NCI-H446 treated with DMSO at 0.1 percent for 48 hours (cell line): ENCODE measurements around the gene TRAF3IP1.

Source experiments
- DNase-seq: peaks from one replicate; lab custom pipeline; 2025; lab: John Stamatoyannopoulos, UW

Gene TRAF3IP1

DNA sequence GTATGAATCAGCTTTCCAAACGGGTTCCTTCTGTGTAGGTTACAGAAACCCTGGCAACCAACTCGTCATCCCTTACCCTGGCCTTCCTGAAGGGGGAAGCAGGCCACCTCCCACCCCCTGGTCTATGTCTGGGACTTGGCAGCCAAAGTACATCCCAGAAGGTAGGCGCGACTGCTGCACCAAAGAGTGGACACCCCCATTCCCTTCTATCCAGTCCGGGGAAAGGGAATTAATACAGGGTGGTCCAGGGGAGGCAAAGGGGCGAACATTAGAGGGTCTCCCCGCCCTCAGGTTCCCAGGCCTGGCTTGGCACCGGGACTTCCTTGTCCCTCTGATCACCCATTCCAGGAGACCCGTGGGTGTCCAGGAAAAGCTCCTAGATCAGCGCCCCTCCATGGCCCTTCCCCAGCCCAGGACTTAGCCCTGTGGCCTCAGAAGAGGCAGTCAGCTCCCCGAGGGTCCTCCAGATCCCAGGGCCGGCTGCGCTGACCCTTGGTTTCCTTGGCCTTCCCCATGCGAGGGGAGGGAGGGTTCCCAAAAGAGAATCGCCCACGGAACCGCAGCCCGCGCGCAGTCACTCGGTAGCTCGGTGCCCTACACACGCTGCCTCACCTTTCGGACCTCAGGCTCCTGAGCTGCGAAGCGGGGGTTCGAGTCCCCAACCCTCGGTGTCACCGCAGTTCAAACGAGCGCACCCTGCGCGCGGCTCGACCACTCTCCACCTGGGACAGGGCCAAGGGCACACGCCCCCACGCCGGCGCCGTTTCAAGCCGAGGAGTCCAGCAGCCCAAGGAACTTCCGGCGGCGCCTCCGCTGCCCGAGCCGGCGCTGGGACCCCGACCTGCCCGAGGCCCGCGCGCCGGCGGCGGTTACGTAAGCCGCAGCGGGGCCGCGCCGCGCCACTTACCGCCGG is 32.3 kb upstream of the TRAF3IP1 start, which contains the start of gene PER2:
Gene PER2 (minus strand): TSS at position 874 of the 913 bp plus-strand sequence. CDS start 10,674 bp downstream, outside the sequence.
- DNase-seq, result peak; percentile 25

DNA sequence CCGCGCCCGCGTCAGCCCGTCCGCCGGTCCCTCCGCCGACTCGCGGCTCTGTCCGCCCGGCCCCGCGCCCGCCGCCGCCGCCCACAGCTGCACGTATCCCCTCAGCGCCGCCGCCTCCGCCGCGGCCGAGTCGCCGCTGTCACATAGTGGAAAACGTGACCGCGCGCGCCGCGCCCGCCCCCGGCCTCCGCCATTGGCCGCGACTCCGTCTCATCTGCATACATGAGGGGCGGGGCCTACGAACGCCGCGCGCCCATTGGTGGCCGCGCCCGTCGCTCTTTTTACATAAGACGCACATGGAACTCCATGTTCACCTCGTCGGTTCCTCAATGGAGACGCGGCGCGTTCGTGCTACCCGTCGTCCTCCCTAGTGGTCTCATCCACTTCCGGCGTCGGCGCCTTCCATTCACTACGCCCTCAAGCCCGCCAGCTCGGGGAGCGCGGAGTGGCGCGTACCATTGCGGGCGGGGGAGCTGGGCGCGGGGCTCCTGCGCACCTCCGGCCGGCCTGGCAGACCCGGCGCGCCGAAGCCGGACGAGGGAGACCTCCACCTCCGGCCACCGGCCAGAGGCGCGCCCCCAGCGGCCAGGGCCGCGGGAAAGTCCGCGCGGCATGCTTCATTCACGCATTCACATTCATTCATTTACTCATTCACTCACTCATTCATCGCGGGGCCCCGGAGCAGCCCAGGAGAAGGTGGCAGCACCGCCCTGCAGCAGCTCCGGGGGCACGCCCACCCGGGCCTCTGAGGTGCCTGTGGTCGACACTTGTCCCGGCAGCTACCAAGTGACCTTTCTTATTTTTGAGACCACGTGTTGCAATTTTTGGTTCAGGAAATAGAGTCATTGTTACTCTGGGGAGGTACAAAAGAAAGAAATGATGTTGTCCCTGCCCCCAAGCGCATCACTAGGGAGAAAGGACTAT is 31.4 kb upstream of the TRAF3IP1 start:
- peak; percentile 96 for DNase-seq

DNA sequence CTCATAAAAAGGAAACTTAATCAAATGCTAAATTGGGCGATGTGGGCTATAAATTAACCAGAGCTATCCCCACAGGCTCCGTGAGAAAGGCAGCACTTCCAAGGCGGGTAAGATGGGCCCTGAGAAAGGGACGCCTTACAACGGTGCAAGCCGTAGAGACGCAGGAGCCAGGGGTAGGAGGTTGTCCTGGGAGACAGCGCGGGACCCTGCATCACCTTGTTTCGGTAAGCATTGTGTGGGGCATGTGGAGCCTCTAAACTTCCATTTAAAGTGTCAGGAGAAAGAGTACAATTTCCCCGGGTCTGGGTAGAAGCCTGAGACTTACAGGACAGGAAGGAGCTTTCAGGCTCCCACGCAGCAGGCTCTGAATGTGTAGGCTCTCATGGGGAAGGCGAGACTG is 30.7 kb upstream of the TRAF3IP1 start:
- no peak for DNase-seq

DNA sequence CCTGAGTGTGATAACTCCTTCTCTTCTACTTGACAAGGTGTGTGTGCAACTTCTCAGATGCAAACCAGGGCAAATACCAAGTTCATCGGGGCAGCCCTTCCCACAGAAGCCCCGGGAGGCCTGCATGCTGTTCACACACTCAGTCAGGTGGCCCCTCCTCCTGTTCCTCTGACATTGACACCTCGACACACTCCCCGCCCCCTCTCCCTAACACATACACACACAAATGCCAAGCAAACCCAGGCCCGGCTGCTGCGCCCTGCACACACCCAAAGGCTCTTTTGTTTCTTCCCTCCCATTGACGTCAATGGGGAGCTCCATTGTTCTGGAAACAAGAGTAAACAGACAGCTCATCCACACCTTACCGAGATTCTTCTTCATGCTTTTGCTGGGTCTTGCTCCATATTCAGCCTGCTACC is 30.2 kb upstream of the TRAF3IP1 start:
- DNase-seq, result no peak

GRCh38 chr2:238290715-238291549 is 29.4 kb upstream of the TRAF3IP1 start:
- peak; percentile 22 for DNase-seq

DNA sequence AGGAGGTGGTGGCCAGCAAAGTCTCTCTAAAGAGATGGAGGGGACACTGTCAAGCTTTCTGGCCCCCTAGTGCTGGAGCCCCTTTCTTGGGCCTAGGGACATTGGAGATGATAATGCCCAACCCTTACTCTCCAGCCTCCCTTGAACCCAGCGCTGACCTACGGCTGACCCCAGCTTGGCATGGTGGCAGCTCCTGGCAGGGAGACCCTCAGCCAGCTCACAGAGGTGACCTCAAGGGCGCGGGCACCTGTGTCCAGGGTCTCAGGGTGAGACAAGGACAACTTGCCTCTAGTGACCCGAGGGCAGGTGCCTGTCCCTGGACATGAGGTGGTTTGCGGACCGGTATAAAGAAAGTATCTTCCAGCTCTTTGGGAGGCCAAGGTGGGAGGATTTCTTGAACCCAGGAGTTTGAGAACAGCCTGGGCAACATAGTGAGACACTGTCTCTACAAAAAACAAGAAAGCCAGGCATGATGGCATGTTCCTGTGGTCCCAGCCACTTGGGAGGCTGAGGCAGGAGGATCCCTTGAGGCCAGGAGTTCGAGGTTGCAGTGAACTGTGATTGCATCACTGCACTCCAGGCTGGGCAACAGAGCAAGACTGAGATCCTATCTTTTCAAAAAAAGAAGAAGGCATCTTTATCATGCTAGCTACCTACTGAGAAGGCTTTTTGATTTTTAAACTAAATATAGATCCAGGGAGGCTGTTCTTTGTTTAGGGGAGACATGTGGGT is 28.6 kb upstream of the TRAF3IP1 start:
- no peak for DNase-seq

- no peak for DNase-seq
These were observed 26.3 kb upstream of the TRAF3IP1 start for GRCh38 chr2:238294046-238294392.

DNA sequence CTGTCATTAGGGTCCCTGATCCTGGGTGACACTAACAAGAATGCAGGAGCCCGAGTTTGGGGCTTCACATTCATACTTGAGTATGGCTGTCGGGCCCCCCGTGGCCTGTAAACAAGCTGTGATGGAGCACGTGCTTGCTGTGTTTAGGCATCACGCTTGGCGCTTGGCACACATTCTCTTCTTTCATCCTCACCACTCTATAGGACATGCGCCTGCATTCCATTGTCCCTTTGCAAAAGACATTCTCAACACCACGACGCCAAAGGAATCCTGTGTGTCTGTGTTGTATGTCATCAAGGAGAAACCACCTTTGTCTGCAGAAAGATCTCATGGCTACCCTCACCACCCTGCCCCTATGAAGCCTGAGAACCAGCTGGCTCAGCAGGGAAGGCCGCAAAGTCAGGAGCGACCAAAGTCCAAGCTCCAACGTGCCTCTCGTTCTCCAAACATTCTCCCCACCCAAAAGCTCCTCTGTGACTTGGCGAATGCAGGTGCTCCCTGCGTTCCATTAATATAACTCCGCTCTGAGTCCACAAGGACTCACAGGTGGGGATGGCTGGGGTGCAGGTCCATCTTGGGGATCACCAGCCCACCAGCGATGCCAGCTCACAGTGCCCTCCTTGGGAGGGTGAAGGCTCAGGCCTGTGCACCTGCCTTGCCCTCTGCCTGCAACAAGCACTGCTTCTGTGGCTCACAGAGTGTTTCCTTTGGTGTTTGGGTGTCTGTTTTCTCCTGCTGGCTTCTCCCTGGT is 25.8 kb upstream of the TRAF3IP1 start:
- no peak for DNase-seq

- no peak for DNase-seq
These were observed 24.9 kb upstream of the TRAF3IP1 start for GRCh38 chr2:238295144-238296112.

- DNase-seq, result no peak
These were observed 23.5 kb upstream of the TRAF3IP1 start for GRCh38 chr2:238296638-238297457.

DNA sequence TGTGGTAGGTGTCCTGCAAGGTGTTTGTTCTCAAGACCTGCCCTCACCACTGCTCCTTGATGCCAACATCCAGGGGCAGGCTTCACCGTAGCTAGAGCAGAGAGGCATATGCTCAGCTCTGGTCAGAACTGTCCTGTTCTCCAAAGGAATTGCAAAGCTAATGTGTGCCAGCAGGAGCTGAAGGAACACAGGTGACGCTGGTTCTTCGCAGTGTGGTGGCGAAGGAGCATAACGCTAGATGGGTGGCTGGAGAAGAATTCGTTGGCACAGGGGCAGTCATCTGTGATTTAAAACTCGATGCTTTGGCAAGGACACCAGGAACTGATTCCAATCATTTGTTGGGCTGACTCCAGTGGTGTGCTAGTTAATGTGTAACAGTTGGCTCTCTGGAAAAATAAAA is 20.5 kb upstream of the TRAF3IP1 start:
- peak; percentile 15 for DNase-seq

GRCh38 chr2:238302087-238302486 is 18.2 kb upstream of the TRAF3IP1 start:
- no peak for DNase-seq

- no peak for DNase-seq
These were observed 17.6 kb upstream of the TRAF3IP1 start for GRCh38 chr2:238302751-238303150.

DNA sequence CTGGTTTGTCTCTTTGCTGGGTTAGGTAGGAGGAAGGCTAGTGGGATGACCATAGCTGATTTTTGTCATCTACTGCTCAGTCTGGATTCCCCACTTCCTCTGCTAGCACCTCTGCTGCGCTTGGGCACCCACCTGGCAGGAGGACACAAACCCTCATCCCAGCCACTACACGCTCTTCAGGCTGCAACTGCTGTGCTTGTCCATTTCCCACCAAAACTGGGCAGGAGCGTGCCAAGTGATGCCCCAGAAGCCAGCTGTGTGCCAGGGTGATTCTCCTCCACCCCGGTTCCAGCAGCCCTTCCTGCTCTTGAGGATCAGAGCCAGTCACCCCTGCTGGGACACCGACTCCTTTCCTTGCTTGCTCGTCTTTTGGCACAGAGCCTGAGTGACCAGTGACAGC is 16.2 kb upstream of the TRAF3IP1 start:
- DNase-seq, result no peak

DNA sequence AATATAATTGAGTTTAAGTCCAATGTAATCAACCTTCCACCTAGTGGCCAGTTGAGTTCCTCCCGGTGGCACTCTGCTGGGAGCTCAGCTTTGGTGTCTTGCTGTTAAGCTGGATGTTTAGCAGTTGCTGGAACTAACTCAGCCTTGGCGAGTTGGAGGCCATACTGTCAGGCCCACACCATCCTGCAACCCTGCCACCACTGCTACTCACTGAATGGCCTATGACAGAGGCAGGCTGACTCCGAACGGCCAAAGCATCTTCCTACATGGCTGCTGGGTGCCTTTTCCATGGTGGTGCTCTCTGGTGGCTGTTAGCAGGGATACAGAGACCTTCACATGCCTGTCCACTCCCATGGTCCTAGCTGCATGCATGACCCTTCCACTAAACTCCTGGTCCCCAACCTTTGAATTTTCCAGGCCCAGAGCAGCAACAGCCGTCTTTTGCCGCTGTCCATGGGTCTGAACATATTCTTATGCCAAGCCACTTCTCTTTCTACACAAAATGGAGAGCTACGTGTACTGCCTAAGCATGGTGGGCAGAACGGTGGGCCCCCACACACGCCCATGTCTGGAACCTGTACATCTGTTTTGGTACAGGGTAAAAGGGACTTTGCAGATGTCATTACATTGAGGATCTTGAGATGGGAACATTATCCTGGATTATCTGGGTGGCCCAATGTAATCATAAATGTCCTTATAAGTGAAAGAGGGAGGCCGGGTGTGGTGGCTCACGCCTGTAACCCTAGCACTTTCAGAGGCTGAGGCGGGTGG is 15.0 kb upstream of the TRAF3IP1 start:
- no peak for DNase-seq

GRCh38 chr2:238305965-238306671 is 14.2 kb upstream of the TRAF3IP1 start:
- DNase-seq, result no peak

GRCh38 chr2:238306672-238306998 is 13.7 kb upstream of the TRAF3IP1 start:
- DNase-seq, result no peak
